ENCODE data around the gene SUGCT. TPM values are rescaled to one million over a fixed set of nuclear protein-coding genes. Genes with fewer than 3 reads are reported as not detected.

Gene SUGCT
- total and polyA plus RNA-seq, 3 donors from 2014 or later: 7.1 to 9.8 (median 8.1) TPM

DNA sequence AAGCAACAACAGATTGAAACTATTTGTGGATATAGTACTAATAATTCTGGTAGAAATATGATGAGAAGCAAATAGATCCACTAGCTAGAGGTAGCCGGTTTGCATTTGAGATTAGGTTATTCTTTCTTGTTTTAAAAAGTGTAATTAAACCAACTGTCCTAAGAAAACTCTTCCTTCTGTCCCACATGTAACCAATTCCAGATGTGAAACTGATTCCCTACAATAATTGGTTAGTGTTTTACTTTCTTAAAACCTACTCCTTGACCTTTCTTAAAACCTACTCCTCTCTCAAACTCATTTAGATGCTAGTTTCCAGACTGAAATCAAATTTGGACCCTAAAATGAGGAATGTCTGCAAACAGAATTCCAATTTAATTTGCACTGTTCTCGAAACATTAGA lies 521.5 kb downstream of the SUGCT start:
- H3K27me3 ChIP-seq: no peaks in the 10 kb centered on the region
- H3K4me1 ChIP-seq: no peaks in the 10 kb centered on the region
- H3K36me3 ChIP-seq (ENCODE audit: low read depth, missing control alignments): no peaks in the 10 kb centered on the region
- no peak for DNase-seq
- H3K9me3 ChIP-seq: no peaks in the 10 kb centered on the region
- TF ChIP-seq, protein P1, sequence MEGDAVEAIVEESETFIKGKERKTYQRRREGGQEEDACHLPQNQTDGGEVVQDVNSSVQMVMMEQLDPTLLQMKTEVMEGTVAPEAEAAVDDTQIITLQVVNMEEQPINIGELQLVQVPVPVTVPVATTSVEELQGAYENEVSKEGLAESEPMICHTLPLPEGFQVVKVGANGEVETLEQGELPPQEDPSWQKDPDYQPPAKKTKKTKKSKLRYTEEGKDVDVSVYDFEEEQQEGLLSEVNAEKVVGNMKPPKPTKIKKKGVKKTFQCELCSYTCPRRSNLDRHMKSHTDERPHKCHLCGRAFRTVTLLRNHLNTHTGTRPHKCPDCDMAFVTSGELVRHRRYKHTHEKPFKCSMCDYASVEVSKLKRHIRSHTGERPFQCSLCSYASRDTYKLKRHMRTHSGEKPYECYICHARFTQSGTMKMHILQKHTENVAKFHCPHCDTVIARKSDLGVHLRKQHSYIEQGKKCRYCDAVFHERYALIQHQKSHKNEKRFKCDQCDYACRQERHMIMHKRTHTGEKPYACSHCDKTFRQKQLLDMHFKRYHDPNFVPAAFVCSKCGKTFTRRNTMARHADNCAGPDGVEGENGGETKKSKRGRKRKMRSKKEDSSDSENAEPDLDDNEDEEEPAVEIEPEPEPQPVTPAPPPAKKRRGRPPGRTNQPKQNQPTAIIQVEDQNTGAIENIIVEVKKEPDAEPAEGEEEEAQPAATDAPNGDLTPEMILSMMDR (IDR thresholded peaks at IDR 0.05): no peak
- TF ChIP-seq POLR2A (IDR thresholded peaks at IDR 0.05): no peak
- H3K4me3 ChIP-seq: no peak overlapping the region
- H3K27ac ChIP-seq: no peak overlapping the region
- intact Hi-C loops (cut with DNase I; ENCODE audit: low total_unique reads): no loop called here
- 47 to 67% methylated on average over 2 of the region's 2 CpGs for WGBS, 2 donors

DNA sequence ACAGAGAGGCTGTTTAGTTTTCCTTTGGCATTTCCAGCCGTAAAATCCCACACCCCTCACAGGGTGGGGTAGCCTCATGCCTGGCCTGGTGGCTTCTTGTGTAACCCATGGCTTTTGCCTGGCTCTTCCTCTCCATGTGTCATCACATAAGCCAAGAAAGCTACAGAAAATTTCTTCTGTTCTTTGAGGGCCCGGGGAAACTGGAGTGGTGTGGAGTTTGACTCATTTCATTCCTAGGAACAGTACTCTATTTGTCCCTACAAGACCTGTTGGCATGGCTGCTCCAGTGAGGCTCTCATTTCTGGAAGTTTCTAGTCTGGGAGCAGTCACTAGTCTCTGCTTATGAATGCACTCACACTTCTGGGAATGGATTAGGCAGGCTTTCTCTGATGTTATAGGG lies 523.9 kb downstream of the SUGCT start:
- TF ChIP-seq, protein P1 (IDR thresholded peaks at IDR 0.05): no peak
- no peak for TF ChIP-seq POLR2A (IDR thresholded peaks at IDR 0.05)
- no peaks in the 10 kb centered on the region for H3K27me3 ChIP-seq
- no peak for DNase-seq
- H3K4me1 ChIP-seq: no peaks in the 10 kb centered on the region
- intact Hi-C loops (cut with DNase I; ENCODE audit: low total_unique reads): no loop called here
- H3K27ac ChIP-seq: no peak overlapping the region
- H3K9me3 ChIP-seq: no peaks in the 10 kb centered on the region
- 84 to 89% methylated on average over 2 of the region's 2 CpGs for WGBS, 2 donors
- H3K4me3 ChIP-seq: no peak overlapping the region
- H3K36me3 ChIP-seq (ENCODE audit: low read depth, missing control alignments): no peaks in the 10 kb centered on the region

DNA sequence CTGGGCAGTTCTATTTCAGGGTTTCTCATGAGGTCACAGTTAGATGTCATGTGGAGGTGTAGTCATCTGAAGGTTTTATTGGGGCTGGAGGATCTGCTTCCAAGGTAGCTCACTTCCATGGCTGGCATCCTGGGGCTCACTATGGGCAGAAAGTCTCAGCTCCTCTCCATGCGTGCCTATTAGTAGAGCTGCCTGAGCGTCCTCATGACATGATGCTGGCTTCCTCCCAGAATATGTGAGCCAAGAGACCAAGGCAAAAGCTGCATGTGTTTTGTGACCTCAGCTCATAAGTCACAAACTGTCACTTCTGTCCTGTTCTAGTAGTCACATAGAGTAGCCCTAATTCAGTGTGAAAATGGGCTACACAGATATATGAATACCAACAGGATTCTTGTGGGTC lies 524.4 kb downstream of the SUGCT start:
- WGBS, 2 donors: 80 to 86% methylated on average over 1 to 2 of the region's 2 CpGs
- Histone ChIP-seq H3K36me3 (ENCODE audit: low read depth, missing control alignments) (no peaks in the 10 kb centered on the region), H3K27ac (no peak overlapping the region), H3K9me3 (no peaks in the 10 kb centered on the region), H3K27me3 (no peaks in the 10 kb centered on the region), H3K4me3 (no peak overlapping the region), H3K4me1 (no peaks in the 10 kb centered on the region)
- intact Hi-C loops (cut with DNase I; ENCODE audit: low total_unique reads): no loop called here
- TF ChIP-seq POLR2A (IDR thresholded peaks at IDR 0.05): no peak
- TF ChIP-seq, protein P1 (IDR thresholded peaks at IDR 0.05): no peak
- no peak for DNase-seq

DNA sequence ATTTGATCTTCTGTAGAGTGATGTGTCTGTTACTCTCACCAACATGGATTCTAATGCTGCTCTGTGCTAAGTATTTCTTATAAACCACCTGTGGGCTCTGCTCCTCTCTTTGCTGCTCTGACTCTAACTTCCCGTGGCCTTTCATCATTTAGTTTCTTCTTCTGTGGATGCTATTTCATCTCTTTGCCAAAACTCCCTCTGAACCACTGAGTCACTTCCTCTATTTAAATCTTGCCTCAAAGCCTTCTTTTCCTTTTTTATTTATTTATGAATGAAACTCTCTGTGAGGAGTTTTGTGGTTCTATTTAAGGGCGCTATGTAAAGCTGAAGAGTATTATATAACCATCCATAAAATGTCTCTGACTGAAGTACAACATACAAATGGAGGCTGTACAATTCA lies 538.5 kb downstream of the SUGCT start:
- Histone ChIP-seq H3K4me1 (no peaks in the 10 kb centered on the region), H3K27me3 (no peaks in the 10 kb centered on the region), H3K36me3 (ENCODE audit: low read depth, missing control alignments) (no peaks in the 10 kb centered on the region), H3K4me3 (no peak overlapping the region), H3K27ac (no peak overlapping the region), H3K9me3 (no peaks in the 10 kb centered on the region)
- TF ChIP-seq, protein P1 (IDR thresholded peaks at IDR 0.05): no peak
- no peak for TF ChIP-seq POLR2A (IDR thresholded peaks at IDR 0.05)
- 77 to 88% methylated on average over 2 of the region's 2 CpGs for WGBS, 2 donors
- no peak for DNase-seq
- intact Hi-C loops (cut with DNase I; ENCODE audit: low total_unique reads): no loop called here

DNA sequence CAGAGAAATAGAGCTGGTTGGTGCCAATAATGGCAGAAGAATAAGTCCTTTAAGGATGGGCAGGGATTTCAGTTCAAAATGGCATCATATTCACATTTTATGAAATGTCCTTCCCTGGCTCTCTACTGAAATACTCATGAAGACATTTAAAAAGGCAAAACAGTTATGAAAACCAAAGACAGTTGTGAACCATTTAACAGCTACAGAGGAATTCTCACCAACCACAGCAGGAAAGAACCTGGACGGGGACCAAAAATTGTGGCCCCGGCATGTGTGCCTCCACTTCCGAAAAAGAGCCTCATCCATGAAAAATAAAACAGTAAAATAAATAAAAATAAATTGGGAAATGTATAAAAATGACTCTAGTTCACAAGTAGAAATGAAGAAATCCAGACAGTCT lies 539.5 kb downstream of the SUGCT start:
- TF ChIP-seq, protein P1 (IDR thresholded peaks at IDR 0.05): no peak
- TF ChIP-seq POLR2A (IDR thresholded peaks at IDR 0.05): no peak
- H3K4me1 ChIP-seq: no peaks in the 10 kb centered on the region
- no peak overlapping the region for H3K4me3 ChIP-seq
- H3K27me3 ChIP-seq: no peaks in the 10 kb centered on the region
- no peaks in the 10 kb centered on the region for H3K9me3 ChIP-seq
- 91 to 96% methylated on average over 3 of the region's 3 CpGs for WGBS, 2 donors
- intact Hi-C loops (cut with DNase I; ENCODE audit: low total_unique reads): no loop called here
- H3K27ac ChIP-seq: no peak overlapping the region
- DNase-seq: no peak
- H3K36me3 ChIP-seq (ENCODE audit: low read depth, missing control alignments): no peaks in the 10 kb centered on the region
